HCEC 1CT (cell line): Measurements from ENCODE around the gene FHIP2A.
A peak's percentile ranks its signal among the peaks of the same experiment; 100 is the strongest.
"Not testable (repeated sequence)": the region's sequence is repeated elsewhere in the genome, so short reads cannot be mapped to it uniquely, and the experiment has no call there.

ENCODE experiments used
- DNase-seq: peaks from one replicate; pipeline ENCODE4 v3.0.0-alpha.2; 2017

The FHIP2A gene

GRCh38 chr10:114821915-114822443 lies 399 bp downstream of the FHIP2A start:
- DNase-seq = peak; percentile 35

- DNase-seq = peak; percentile 63
Observed at GRCh38 chr10:114822444-114823076, 980 bp downstream of the FHIP2A start.

DNA sequence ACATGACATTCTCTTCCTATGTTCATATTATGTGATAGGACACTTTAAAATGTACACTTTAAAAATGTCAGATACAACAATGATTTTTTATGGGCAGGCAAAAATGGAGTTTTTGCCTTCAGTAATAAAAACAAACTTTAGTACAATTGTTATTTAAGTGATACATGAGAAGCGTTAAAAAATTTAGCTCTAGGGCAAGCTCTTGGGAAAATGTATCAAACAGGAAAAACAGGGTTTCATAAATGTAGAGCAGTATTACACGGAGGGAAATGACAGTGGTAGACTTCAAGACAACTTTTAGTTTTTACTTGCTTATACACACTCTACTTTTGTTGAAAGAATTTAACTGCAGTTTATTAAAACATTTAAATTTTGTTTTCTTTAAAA lies 1.5 kb downstream of the FHIP2A start:
- no peak for DNase-seq

DNA sequence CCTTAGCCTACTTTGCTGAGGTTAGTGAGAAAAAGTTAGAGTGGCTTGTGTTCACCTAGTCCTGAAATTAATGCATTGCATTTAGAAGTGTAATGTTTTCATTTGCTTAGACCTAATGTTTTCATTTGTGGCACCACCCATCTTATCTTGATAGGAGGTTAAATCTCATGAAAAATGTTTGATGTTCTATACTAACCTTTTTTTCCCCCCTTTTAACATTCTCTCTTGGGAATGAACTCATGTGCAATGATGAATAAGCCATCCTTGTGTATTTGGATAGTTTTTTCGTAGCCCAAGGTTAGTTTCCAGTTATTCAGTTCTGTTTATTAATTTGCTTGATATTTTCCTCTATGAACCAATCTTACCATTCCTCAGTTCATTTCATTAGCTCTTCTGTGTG lies 2.8 kb downstream of the FHIP2A start:
- no peak for DNase-seq

DNA sequence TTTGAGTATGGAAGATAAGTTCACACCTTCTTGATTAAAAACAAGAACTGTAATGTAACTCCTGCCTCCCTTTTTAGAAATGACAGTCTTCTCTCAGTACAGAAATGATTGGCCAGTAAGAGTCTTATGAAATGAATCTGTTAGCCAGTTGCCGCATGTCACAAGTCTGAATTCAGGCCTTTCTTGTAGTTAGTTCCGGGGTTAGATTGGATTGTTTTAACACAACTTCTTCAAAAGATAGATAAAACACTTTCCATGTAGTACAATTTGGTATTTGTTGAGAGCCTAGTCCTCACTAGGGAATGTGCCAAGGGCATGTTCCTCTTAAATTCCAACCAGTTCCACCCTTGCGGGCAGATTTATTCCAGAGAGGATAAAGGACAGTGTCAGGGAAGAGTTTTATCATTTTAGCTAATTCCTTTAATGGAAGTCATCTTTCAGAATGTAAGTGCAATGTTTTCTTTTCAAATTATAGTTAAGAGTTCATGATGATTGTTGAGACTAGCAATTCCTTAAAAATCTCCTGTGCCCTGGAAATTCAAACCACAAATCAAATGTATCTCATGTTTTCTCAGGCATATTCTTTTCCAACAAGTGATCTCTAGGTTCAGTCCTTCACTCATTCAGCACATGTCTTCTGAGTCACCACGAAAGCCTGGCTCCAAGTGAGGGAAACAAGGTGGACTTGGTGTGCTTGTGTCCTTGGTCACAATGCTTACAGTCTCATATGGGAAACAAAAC lies 4.1 kb downstream of the FHIP2A start:
- DNase-seq = peak; percentile 72

GRCh38 chr10:114829160-114829909 lies 7.8 kb downstream of the FHIP2A start:
- DNase-seq = no peak

DNA sequence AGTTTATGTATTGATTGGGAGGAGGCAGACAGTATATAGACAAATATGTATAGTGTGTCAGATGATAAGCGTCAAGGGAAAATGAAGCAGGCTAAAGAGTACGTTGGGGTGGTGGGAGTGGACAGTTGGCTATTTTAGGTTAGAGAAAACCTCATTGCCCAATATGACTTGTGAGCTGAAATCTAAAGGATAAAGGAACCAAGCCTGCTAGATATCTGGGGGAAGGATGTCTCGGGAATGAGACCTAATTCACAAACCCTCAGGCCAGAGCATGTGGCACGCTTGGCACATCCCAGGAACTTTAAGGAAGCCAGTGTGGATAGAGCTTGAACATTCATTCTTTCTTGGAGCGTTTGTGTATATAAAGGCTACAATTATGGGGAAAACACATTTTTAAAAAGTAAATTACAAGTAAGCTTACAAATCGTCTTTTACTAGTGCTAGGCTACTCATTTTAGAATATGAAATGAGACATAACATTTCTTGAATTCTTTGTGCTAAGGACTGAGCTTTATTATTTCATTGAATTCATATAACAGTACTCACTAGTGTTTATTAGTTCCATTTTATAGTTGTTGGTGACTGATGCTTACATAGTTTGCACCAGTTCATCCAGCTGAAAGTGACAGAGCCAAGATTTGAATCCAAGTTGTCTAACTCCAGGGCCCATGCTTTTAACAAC lies 9.7 kb downstream of the FHIP2A start:
- DNase-seq = no peak

DNA sequence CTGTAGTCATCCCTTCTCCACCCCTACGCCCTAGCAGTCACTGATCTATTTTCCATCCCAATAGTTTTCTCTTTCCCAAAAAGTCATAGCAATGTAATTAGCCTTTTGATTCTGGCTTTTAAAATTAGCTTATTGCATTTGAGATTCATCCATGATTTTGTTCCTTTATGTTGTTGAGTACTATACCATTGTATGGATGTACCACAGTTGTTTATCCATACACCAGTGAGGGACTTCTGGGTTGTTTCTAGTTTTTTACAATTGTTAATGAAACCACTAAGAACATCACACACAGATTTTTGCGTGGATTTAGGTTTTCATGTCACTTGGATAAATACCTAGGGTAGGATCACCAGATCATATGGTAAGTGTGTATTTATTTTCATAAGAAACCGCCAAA lies 16.1 kb downstream of the FHIP2A start:
- no peak for DNase-seq

- DNase-seq = no peak
Observed at GRCh38 chr10:114839901-114840300, 18.3 kb downstream of the FHIP2A start.

- DNase-seq = no peak
Observed at GRCh38 chr10:114845978-114846693, 24.6 kb downstream of the FHIP2A start.

GRCh38 chr10:114847517-114847916 lies 25.9 kb downstream of the FHIP2A start:
- DNase-seq = not testable (repeated sequence)

DNA sequence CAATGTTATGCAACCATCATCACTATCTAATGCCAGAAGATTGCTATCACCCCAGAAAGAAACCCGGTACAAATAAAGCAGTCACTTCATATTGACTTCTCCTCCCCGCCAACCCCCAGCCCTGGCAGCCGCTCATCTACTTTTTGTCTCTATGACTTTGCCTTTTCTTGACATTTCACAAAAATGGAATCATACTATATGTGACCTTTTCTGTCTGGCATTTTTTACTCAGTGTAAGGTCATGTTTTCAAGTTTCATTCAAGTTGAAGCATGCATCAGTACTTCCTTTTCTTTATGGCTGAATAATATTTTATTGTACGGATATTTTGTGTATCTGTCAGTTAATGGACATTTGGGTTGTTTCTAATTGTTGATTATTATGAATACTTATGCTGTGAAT lies 28.1 kb downstream of the FHIP2A start:
- no peak for DNase-seq

DNA sequence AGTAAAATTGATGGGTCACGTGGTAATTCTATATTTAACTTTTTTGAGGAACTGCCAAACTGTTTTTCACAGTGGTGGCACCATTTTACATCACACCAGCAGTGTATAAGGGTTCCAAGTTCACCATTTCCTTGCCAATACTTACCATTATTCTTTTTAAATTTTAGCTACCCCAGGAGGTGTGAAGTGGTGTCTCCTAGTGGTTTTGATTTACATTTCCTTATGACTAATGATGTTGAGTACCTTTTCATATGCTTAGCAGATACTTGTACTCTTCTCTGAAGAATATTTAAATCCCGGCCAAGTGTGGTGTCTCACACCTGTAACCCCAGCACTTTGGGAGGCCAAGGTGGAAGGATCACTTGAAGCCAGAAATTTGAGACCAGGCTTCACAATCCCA lies 28.5 kb downstream of the FHIP2A start:
- no peak for DNase-seq

GRCh38 chr10:114851336-114851735 lies 29.8 kb downstream of the FHIP2A start:
- DNase-seq = no peak

DNA sequence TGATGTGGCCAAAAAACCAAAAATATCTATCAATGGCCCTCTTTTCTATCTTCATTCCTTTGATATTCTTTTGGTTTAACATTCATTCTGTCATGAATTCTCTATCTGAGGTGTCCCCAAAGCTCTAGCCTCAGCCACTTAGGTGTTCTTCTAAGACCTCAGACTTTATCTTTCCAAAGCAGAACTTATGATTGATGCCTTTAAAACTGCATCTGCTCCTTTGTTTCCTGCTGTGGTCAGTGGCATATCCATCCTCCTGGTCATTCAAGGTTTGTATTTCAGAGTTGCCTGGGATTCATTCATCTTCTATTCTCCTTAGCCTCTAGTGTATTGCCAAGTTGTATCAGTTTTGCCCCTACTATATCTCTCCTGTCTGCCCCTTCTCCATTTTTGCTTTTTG lies 30.6 kb downstream of the FHIP2A start:
- DNase-seq = no peak

GRCh38 chr10:114854906-114855305 lies 33.3 kb downstream of the FHIP2A start:
- no peak for DNase-seq

- DNase-seq = peak; percentile 67
Observed at GRCh38 chr10:114855776-114856543, 34.4 kb downstream of the FHIP2A start.

DNA sequence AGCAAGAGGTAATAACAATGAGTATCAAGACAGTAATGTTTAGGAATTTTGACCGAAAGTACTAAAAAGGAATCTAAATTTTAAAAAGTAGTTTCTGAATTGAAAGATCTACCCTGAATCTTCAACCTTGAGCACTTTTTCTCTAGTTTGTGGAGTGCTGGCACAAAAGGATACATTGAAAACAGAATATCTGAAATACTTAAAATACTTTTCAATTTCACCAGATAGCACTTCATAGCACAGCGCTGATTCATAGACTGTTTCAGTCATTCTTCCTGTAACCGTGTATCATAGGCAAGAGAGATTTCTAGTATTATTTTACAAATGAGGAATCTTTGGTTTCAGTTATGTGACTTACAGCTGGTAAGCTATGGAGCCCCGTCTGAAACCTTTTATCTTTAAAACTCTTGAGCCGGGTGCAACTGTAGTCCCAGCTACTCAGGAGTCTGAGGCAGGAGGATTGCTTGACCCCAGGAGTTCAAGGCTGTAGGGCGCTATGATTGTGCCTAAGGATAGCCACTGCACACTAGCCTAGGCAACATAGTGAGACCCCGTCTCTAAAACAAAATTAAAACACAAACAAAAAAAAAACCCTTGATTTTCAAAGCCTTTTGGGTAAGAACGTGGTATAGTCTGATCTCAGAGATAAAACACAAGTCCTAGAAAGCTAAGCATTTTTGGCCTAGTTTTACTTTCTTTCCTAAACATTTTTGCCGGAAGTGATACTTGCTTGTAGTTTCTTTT lies 35.1 kb downstream of the FHIP2A start:
- peak; percentile 91 for DNase-seq

DNA sequence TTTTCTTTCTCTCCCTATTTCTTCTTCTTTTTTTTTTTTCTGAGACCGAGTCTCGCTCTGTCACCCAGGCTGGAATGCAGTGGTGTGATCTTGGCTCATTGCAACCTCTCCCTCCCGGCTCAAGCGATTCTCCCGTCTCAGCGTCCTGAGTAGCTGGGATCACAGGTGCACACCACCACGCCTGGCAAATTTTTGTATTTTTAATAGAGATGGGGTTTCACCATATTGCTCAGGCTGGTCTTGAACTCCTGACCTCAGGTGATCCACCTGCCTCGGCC lies 35.6 kb downstream of the FHIP2A start:
- not testable (repeated sequence) for DNase-seq

- DNase-seq = no peak
Observed at GRCh38 chr10:114857922-114858629, 36.5 kb downstream of the FHIP2A start.
